ENCODE results near the gene TAAR8. TPM values are rescaled to one million over a fixed set of nuclear protein-coding genes. Genes with fewer than 3 reads are reported as not detected.
"Not testable (repeated sequence)": the region's sequence is repeated elsewhere in the genome, so short reads cannot be mapped to it uniquely, and the experiment has no call there.

The TAAR8 gene
- total and polyA plus RNA-seq, 2 of the 13 experiments (the other 11 are each of a cell fraction or from before 2014, with no cell fraction given): 0.07 TPM; not detected in 1

- TF ChIP-seq RNF2 (conservative IDR thresholded peaks at IDR 0.05; ENCODE audit: low read depth): 0 out of 2 replicates have a peak, but pooled peaks have one; percentile 36
- TF ChIP-seq NR2F1 (CRISPR knock-in tag; IDR thresholded peaks at IDR 0.05): 0 out of 4 replicates have a peak, but pooled peaks of 1 of the 2 experiments have one; percentile 12
These were observed 46.0 kb downstream of the TAAR8 start (continued) for GRCh38 chr6:132598473-132598872.

DNA sequence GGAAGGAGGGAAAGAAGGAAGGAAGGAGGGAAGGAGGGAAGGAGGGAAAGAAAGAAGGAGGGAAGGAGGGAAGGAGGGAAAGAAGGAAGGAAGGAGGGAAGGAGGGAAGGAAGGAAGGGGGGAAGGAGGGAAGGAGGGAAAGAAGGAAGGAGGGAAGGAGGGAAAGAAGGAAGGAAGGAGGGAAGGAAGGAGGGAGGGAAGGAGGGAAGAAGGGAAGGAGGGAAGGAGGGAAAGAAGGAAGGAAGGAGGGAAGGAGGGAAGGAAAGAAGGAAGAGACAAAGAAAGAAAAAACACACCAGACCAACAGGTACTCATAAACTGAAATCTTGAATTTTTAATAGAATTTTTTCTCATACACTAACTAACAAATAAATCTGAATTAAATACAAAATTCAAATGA, 48.4 kb downstream of the TAAR8 start:
- POLR2A ChIA-PET; H2AFZ ChIP-seq (ENCODE audit: low read length); ATAC-seq; H4K20me1 ChIP-seq (ENCODE audit: insufficient read depth, low read length); H3K27me3 ChIP-seq (ENCODE audit: control insufficient read depth in 1 of 2, insufficient read depth in 2 of 2, low read length in 2 of 2); H3K4me1 ChIP-seq (ENCODE audit: insufficient read depth, low read length); CTCF ChIA-PET (ENCODE audit: low intra/inter-chr PET ratio, low total read pairs); H3K27ac ChIP-seq (ENCODE audit: extremely low read length, insufficient read depth, low read length); in situ Hi-C loops (cut with HindIII; ENCODE audit: extremely low pct_ligation_motif_present, low pct_unique_long_range_greater_than_20kb); H3K4me2 ChIP-seq (ENCODE audit: low read depth, low read length); BruUV-seq (replicated peaks); DNase-seq (ENCODE audit: low spot score); H3K4me3 ChIP-seq (replicated peaks in 1 of 3; ENCODE audit: insufficient read depth in 1 of 3, low read depth in 2 of 3, low read length in 3 of 3); H3K79me2 ChIP-seq (ENCODE audit: insufficient read depth, low read length); intact Hi-C loops (cut with micrococcal nuclease; ENCODE audit: unreplicated experiment); H3K9ac ChIP-seq (ENCODE audit: insufficient read depth, low read depth, low read length); H3K9me3 ChIP-seq (ENCODE audit: low read length); FAIRE-seq; H3K36me3 ChIP-seq (replicated peaks in 1 of 2; ENCODE audit: control insufficient read depth in 1 of 2, insufficient read depth in 2 of 2, low read length in 2 of 2): not testable (repeated sequence)
- peak; percentile 58 for TF ChIP-seq HNRNPK (IDR thresholded peaks at IDR 0.05; ENCODE audit: low read depth, low read length, poor library complexity, severe bottlenecking)
- peak; percentile 87 for TF ChIP-seq PCBP2 (optimal IDR thresholded peaks at IDR 0.05; ENCODE audit: low read depth, low read length, poor library complexity, severe bottlenecking)
- TF ChIP-seq PCBP1 (IDR thresholded peaks at IDR 0.05; ENCODE audit: borderline replicate concordance, low read depth, low read length): peak; percentile 94; the same call in 1 of the 2 replicates

Small RNAs within 50 kb of the gene (small RNA-seq; reads per million reads assigned to genes)
- gene TAAR7P (ENCODE audit: insufficient read depth in 2 of 3, insufficient read length in 3 of 3, low read depth in 2 of 3, low replicate concordance in 1 of 3): 0 reads per million in 3 experiments

Other genes with a start within 250 kb of the TAAR8 start
- gene MOXD1, start 151.2 kb upstream of the TAAR8 start, total RNA-seq (2016; rRNA removed; fragmentation: Illumina TruSeq; extraction: Trizol): not detected in 2 replicates
- 0.03 TPM in 1 of 2 replicates, not detected in the other for gene MOXD1, start 151.2 kb upstream of the TAAR8 start, polyA plus RNA-seq (2011; rRNA removed)
- gene STX7, start 39.6 kb upstream of the TAAR8 start, total RNA-seq (2016; rRNA removed; fragmentation: Illumina TruSeq; extraction: Trizol): 34.7 and 40.6 TPM in 2 replicates
- gene STX7, start 39.6 kb upstream of the TAAR8 start, polyA plus RNA-seq (2011; rRNA removed): 25.1 and 28.0 TPM in 2 replicates
- not detected in 2 replicates for gene TAAR9, start 14.4 kb upstream of the TAAR8 start, total RNA-seq (2016; rRNA removed; fragmentation: Illumina TruSeq; extraction: Trizol)
- 0.07 TPM in 1 of 2 replicates, not detected in the other for gene TAAR9, start 14.4 kb upstream of the TAAR8 start, polyA plus RNA-seq (2011; rRNA removed)
- not detected in 2 replicates for gene TAAR6, start 17.6 kb downstream of the TAAR8 start, total RNA-seq (2016; rRNA removed; fragmentation: Illumina TruSeq; extraction: Trizol)
- gene TAAR6, start 17.6 kb downstream of the TAAR8 start, polyA plus RNA-seq (2011; rRNA removed): not detected in 2 replicates
- not detected in 2 replicates for gene TAAR5, start 37.1 kb downstream of the TAAR8 start, total RNA-seq (2016; rRNA removed; fragmentation: Illumina TruSeq; extraction: Trizol)
- gene TAAR5, start 37.1 kb downstream of the TAAR8 start, polyA plus RNA-seq (2011; rRNA removed): not detected in 2 replicates
- gene TAAR2, start 71.6 kb downstream of the TAAR8 start, total RNA-seq (2016; rRNA removed; fragmentation: Illumina TruSeq; extraction: Trizol): not detected in 2 replicates
- gene TAAR2, start 71.6 kb downstream of the TAAR8 start, polyA plus RNA-seq (2011; rRNA removed): not detected in 2 replicates
- not detected in 2 replicates for gene TAAR1, start 106.5 kb downstream of the TAAR8 start, total RNA-seq (2016; rRNA removed; fragmentation: Illumina TruSeq; extraction: Trizol)
- gene TAAR1, start 106.5 kb downstream of the TAAR8 start, polyA plus RNA-seq (2011; rRNA removed): not detected in 2 replicates
- 0.41 and 0.62 TPM in 2 replicates for gene VNN1, start 161.4 kb downstream of the TAAR8 start, total RNA-seq (2016; rRNA removed; fragmentation: Illumina TruSeq; extraction: Trizol)
- gene VNN1, start 161.4 kb downstream of the TAAR8 start, polyA plus RNA-seq (2011; rRNA removed): 4.0 and 11.7 TPM in 2 replicates
- 0.13 and 0.15 TPM in 2 replicates for gene VNN2, start 205.2 kb downstream of the TAAR8 start, total RNA-seq (2016; rRNA removed; fragmentation: Illumina TruSeq; extraction: Trizol)
- 0.09 and 0.30 TPM in 2 replicates for gene VNN2, start 205.2 kb downstream of the TAAR8 start, polyA plus RNA-seq (2011; rRNA removed)
- 9.1 and 13.8 TPM in 2 replicates for gene SLC18B1, start 246.0 kb downstream of the TAAR8 start, total RNA-seq (2016; rRNA removed; fragmentation: Illumina TruSeq; extraction: Trizol)
- gene SLC18B1, start 246.0 kb downstream of the TAAR8 start, polyA plus RNA-seq (2011; rRNA removed): 9.8 and 11.4 TPM in 2 replicates

All from HepG2 (cell line).